ENCODE data around the gene DNALI1.

DNA sequence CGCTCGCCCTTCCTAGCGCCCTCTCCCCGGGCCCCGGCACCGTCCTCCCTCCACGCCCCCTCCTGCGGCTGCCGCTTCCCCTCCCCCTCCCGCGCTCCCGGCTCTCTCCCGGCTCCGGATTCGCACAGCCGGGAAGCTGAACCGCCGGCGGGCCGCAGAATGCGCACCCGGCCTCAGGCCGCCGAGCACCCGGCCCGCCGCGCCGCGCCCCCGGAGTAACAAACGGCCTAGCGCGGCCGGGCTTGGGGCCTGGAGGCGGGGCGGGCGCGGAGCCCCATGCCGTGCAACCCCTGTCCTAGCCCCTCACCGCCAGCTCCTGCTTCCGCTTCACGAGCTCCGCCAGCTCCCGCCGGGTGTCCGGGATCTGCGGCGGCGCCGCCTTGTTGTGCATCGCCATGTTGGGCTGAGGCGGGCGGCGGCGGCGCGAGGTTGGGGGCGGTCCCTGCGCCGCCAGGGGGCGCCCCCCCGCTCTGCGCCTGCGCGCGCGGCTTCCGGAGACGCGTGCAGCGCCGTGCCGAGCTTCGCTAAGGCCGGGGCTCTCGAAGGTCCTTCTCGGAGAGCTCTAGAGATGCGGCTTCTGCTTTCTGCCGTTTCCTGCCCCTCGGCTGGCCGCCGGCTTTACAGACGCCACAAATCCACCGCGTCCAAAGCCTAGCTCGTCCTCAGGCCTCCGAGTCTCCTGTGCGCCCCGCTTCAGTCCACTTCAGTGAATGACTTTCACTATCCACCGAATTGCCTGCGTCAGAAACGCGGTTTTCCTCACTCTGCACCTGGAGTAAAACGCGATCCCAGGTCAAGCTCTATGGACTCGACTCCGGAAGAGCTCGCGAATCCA lies 42.2 kb upstream of the DNALI1 start, which contains the start of gene MEAF6:
- peak; percentile 51 to 62 for TF ChIP-seq CTCF (conservative IDR thresholded peaks at IDR 0.05; ENCODE audit: low read depth in 2 of 2)
- TF ChIP-seq ZNF331 (CRISPR knock-in tag; IDR thresholded peaks at IDR 0.05; ENCODE audit: low read depth) = no peak
- no peak for TF ChIP-seq EZH2 (IDR thresholded peaks at IDR 0.05; ENCODE audit: low read depth, unreplicated experiment)
- TF ChIP-seq REST (IDR thresholded peaks at IDR 0.05; ENCODE audit: unreplicated experiment) = no peak
- peak; percentile 67 for TF ChIP-seq POLR2AphosphoS5 (IDR thresholded peaks at IDR 0.05; ENCODE audit: low read depth)
- TF ChIP-seq CREB1 (CRISPR knock-in tag; IDR thresholded peaks at IDR 0.05; ENCODE audit: low read depth) = no peak
- TF ChIP-seq NANOG (IDR thresholded peaks at IDR 0.05; ENCODE audit: borderline replicate concordance) = no peak
- no peak for TF ChIP-seq STAT1 (IDR thresholded peaks at IDR 0.05; ENCODE audit: unreplicated experiment)
- no peak for TF ChIP-seq ZNF114 (CRISPR knock-in tag; IDR thresholded peaks at IDR 0.05)

Measured in GM23338 (cell line).